AG04450 (cell line): Measurements from ENCODE around the gene RPS19BP1. TPM values are rescaled to one million over a fixed set of nuclear protein-coding genes. Genes with fewer than 3 reads are reported as not detected.

ENCODE experiments used
- CTCF ChIA-PET: fragments of 300-600, 350-600 bp; formaldehyde crosslinking; extraction: SDS; loops from one replicate; lab custom pipeline; 2022; ENCODE audit warnings: antibody characterized with exemption, inconsistent platforms; lab: Charles Lee
- POLR2A ChIA-PET: fragments of 350-600 bp; formaldehyde crosslinking; extraction: SDS; loops from one replicate; lab custom pipeline; 2021; ENCODE audit warnings: antibody characterized with exemption, inconsistent platforms; lab: Yijun Ruan, JAX
- DNase-seq: peaks from one replicate; pipeline ENCODE4 v3.0.0-alpha.2; 2011; ENCODE audit warnings: low read depth, low spot score
- H3K27ac ChIP-seq: one replicate; pipeline ENCODE4 v1.5.1; 2012; ENCODE audit warnings: low read depth, low read length, control low read depth
- H3K27me3 ChIP-seq: one replicate; pipeline ENCODE4 v1.6.0; 2012; ENCODE audit warnings: low read length; ENCODE audit not compliant: control insufficient read depth, insufficient read depth
- H3K4me3 ChIP-seq: 2 replicates; pipeline ENCODE4 v1.5.1; 2011; ENCODE audit warnings: mild to moderate bottlenecking, low read depth, low read length, control low read depth
- H3K9me3 ChIP-seq: 2 replicates; pipeline ENCODE4 v1.5.1; 2012; ENCODE audit warnings: low read length; ENCODE audit not compliant: control insufficient read depth, insufficient read depth
- polyA plus RNA-seq: library from polyadenylated mRNA; depleted of rRNA; stranded (reverse); fragments of >200 nt; gene quantifications from 2 replicates; pipeline ENCODE4 v1.2.3, GENCODE V29; 2011
- TF ChIP-seq, protein P1 (sequence below): IDR thresholded peaks from 2 replicates; pipeline ENCODE4 v1.5.1; 2011; ENCODE audit warnings: low read depth, low read length, control low read depth, inconsistent platforms

The RPS19BP1 gene
- polyA plus RNA-seq, 1 experiment = 50.8 TPM

DNA sequence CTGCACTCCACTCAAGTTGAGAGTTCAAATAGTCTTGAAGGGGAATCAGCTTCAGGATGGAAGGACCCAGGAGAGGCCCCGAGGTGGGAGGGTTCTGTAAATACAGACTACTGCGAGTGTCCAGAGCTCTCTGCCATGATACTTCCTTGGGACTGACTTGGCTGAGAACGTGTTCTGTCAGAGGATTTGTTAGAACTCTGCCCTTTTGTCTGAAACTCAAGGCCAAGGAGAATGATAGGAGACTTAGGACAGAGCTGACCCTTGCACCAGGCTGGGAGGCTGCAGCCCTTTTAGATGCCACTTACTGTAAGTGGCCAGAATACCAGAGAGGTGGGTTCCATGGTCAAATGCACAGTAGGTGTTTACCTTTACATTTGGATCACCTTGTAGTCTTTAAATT lies 15.1 kb downstream of the RPS19BP1 start:
- Histone ChIP-seq H3K27ac (no peak overlapping the region), H3K4me3 (no peak overlapping the region), H3K27me3 (no peaks in the 10 kb centered on the region), H3K9me3 (peaks cover 4% of the 10 kb centered on the region; the same call in 1 of the 2 replicates)
- DNase-seq = no peak
- TF ChIP-seq, protein P1, sequence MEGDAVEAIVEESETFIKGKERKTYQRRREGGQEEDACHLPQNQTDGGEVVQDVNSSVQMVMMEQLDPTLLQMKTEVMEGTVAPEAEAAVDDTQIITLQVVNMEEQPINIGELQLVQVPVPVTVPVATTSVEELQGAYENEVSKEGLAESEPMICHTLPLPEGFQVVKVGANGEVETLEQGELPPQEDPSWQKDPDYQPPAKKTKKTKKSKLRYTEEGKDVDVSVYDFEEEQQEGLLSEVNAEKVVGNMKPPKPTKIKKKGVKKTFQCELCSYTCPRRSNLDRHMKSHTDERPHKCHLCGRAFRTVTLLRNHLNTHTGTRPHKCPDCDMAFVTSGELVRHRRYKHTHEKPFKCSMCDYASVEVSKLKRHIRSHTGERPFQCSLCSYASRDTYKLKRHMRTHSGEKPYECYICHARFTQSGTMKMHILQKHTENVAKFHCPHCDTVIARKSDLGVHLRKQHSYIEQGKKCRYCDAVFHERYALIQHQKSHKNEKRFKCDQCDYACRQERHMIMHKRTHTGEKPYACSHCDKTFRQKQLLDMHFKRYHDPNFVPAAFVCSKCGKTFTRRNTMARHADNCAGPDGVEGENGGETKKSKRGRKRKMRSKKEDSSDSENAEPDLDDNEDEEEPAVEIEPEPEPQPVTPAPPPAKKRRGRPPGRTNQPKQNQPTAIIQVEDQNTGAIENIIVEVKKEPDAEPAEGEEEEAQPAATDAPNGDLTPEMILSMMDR = no peak
- CTCF ChIA-PET = interaction anchor here (1.0 to 2.6 kb wide), 5 partner anchors 11 to 24 kb away, joined by 3 to 13 read pairs (median 6); no protein-coding TSS in a partner anchor
- POLR2A ChIA-PET = interaction anchor here (0.5 to 1.2 kb wide), 2 partner anchors 15 to 992 kb away, joined by 5 read pairs; partner anchors contain the start of gene MIEF1

DNA sequence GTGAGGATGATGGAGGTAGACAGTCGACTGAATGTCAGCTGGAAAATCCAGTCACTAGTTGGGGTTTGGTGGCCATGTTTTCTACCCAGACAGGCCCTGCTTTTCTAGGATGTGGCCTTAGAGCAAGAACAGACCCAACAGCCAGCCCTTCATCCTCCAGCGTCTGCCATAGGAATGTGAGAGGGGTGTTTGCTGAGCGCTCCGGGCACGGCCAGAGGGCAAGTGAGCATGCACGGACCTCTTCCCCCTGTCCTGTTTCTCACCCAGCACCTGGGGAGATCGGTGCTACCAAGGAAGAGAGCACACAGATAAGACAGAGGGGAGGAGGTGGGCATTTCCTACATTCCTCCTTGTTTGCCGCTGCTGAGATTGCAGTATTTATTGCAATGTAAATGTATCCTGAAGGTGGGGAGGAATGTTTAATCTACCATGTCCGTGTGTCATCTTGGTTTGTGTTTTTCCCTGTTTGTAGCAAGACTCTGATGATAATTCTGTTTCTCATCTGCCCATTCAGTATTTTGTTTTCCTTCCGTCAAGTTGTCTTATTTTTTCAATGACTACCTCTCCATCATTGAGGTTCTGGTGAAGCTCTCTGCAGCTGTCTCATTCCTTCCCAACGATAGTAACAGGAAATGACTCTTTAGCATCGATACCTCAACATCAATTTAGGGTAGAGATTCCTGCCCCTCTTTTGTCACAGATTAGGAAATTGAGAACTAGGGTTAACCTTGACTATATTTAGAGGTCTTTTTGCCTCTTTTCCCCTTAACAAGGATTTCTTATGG lies 17.1 kb downstream of the RPS19BP1 start:
- POLR2A ChIA-PET = interaction anchor here (0.6 to 0.9 kb wide), 2 partner anchors 15 to 197 kb away, joined by 3 read pairs; no protein-coding TSS in a partner anchor

GRCh38 chr22:39514373-39514973 lies 18.1 kb downstream of the RPS19BP1 start:
- Histone ChIP-seq H3K27me3 (no peaks in the 10 kb centered on the region), H3K9me3 (no peaks in the 10 kb centered on the region), H3K4me3 (no peak overlapping the region), H3K27ac (no peak overlapping the region)
- ChIA-PET CTCF (interaction anchor here (0.5 to 2.4 kb wide), 25 partner anchors 9 to 574 kb away, joined by 3 to 17 read pairs (median 5); partner anchors contain the start of genes MIEF1, RPL3 and TAB1), POLR2A (interaction anchor here (0.9 to 1.5 kb wide), 3 partner anchors 21 to 196 kb away, joined by 3 to 5 read pairs (median 3); partner anchors contain the start of gene RPL3)
- TF ChIP-seq, protein P1 = peak; percentile 82
- no peak for DNase-seq

More for the DNA sequence above, 17.1 kb downstream of the RPS19BP1 start:
- DNase-seq = no peak
- no peak overlapping the region for H3K4me3 ChIP-seq
- no peak overlapping the region for H3K27ac ChIP-seq
- no peaks in the 10 kb centered on the region for H3K27me3 ChIP-seq
- CTCF ChIA-PET = interaction anchor here (0.6 to 2.6 kb wide), 23 partner anchors 9 to 573 kb away, joined by 3 to 17 read pairs (median 5); partner anchors contain the start of genes MIEF1, RPL3 and TAB1
- H3K9me3 ChIP-seq = peaks cover under 1% of the 10 kb centered on the region; the same call in 1 of the 2 replicates
- TF ChIP-seq, protein P1 = no peak

DNA sequence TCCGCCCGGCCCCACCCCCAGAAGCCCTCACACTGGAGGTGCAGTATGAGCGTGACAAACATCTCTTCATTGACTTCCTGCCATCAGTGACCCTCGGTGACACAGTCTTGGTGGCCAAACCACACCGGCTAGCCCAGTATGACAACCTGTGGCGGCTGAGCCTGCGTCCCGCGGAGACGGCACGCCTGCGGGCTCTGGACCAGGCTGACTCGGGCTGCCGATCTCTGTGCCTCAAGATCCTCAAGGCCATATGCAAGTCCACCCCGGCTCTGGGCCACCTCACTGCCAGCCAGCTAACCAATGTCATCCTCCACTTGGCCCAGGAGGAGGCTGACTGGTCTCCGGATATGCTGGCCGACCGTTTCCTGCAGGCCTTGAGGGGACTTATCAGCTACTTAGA lies 18.8 kb downstream of the RPS19BP1 start:
- TF ChIP-seq, protein P1 = no peak
- no peaks in the 10 kb centered on the region for H3K9me3 ChIP-seq
- no peaks in the 10 kb centered on the region for H3K27me3 ChIP-seq
- DNase-seq = no peak
- H3K4me3 ChIP-seq = no peak overlapping the region
- POLR2A ChIA-PET = interaction anchor here (1.0 to 1.5 kb wide), 2 partner anchors 20 to 194 kb away, joined by 3 to 5 read pairs; partner anchors contain the start of gene RPL3
- no peak overlapping the region for H3K27ac ChIP-seq
- CTCF ChIA-PET = interaction anchor here (0.7 to 2.4 kb wide), 15 partner anchors 8 to 512 kb away, joined by 3 to 17 read pairs (median 5); partner anchors contain the start of genes MIEF1 and TAB1
